ENCODE measurements around the gene TMEM86A.
A peak's percentile ranks its signal among the peaks of the same experiment; 100 is the strongest.

TMEM86A gene

DNA sequence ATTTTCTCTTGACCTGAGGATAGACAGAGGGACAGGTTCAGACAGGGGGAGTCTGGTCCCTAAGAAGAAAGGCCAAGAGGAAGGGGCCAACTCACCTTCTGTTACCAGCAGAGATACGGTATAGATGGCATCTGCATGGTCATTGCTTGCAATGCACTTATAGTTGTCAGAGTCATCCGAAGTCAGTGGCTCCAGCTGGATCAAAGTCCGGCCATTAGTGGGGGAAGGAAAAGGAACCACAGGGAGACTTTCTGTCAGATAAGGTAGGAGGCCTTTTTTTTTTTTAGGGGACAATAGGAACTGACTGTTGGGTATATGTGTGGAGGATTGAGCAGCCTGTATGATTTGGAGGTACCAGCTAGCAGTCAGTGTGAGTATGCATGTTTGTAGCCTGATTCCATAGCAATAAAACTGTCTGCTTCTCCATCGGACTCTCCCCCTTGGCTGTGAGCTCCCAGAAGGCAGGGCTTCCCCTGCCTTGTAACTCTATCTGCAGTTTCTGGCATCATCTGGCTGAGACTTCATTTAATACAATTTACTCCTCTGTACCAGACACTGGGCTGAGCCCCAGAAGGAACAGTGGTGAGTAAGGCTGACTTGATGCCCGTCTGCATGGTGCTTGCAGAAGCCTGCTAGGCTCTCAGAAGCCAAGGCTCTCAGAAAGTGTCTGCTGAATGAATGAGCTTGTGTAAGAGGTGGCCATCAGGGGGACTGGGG lies 21.7 kb downstream of the TMEM86A start:
- H3K4ac ChIP-seq (ENCODE audit: low read depth in 1 of 2, low read length in 2 of 2) = no peak overlapping the region
- no peak overlapping the region for H2BK15ac ChIP-seq (ENCODE audit: low read depth, poor library complexity, severe bottlenecking)
- no peak overlapping the region for H3K27ac ChIP-seq (ENCODE audit: low read length, poor library complexity, severe bottlenecking)
- DNase-seq = no peak
- no peak overlapping the region for H2AFZ ChIP-seq (ENCODE audit: low read depth, low read length)
- H2BK12ac ChIP-seq (ENCODE audit: low read length in 2 of 2) = no peak overlapping the region
- H3K18ac ChIP-seq (ENCODE audit: low read depth in 1 of 2, low read length in 2 of 2) = no peak overlapping the region
- no peaks in the 10 kb centered on the region for H3K36me3 ChIP-seq (ENCODE audit: control insufficient read depth in 1 of 2, insufficient read depth in 2 of 2, low read depth in 1 of 2, low read length in 2 of 2)
- no peak overlapping the region for H4K91ac ChIP-seq (ENCODE audit: low read length)
- no peak overlapping the region for H2BK120ac ChIP-seq (ENCODE audit: low read depth, low read length)
- H3K4me3 ChIP-seq (ENCODE audit: insufficient read depth in 1 of 2, low read depth in 1 of 2, low read length in 2 of 2) = peak overlapping the region in 1 of 2 experiments; percentile 81
- no peak overlapping the region for H4K8ac ChIP-seq (ENCODE audit: low read length)
- H3K23ac ChIP-seq (ENCODE audit: low read length in 2 of 2) = no peak overlapping the region
- 83% methylated on average over 5 of the region's 5 CpGs for WGBS
- no peak overlapping the region for H2BK5ac ChIP-seq (ENCODE audit: low read depth, low read length, poor library complexity, severe bottlenecking)
- peak overlapping the region; percentile 73 for H3K9ac ChIP-seq (ENCODE audit: low read length)
- H3K4me2 ChIP-seq (ENCODE audit: low read length, poor library complexity, severe bottlenecking) = no peak overlapping the region
- no peak overlapping the region for H3K14ac ChIP-seq (ENCODE audit: low read length in 2 of 2)
- peaks cover 18 to 25% of the 10 kb centered on the region in 2 experiments for H3K27me3 ChIP-seq (ENCODE audit: control insufficient read depth in 1 of 2, insufficient read depth in 1 of 2, low read length in 2 of 2)
- no peaks in the 10 kb centered on the region for H3K79me1 ChIP-seq (replicated peaks; ENCODE audit: low read length, poor library complexity, severe bottlenecking)
- H3K4me1 ChIP-seq (ENCODE audit: control insufficient read depth, insufficient read depth, low read depth, low read length) = peaks cover 10% of the 10 kb centered on the region
- no peaks in the 10 kb centered on the region for H3K9me3 ChIP-seq (ENCODE audit: control insufficient read depth, low read length)
- H2AK5ac ChIP-seq (ENCODE audit: low read length, severe bottlenecking) = no peak overlapping the region

DNA sequence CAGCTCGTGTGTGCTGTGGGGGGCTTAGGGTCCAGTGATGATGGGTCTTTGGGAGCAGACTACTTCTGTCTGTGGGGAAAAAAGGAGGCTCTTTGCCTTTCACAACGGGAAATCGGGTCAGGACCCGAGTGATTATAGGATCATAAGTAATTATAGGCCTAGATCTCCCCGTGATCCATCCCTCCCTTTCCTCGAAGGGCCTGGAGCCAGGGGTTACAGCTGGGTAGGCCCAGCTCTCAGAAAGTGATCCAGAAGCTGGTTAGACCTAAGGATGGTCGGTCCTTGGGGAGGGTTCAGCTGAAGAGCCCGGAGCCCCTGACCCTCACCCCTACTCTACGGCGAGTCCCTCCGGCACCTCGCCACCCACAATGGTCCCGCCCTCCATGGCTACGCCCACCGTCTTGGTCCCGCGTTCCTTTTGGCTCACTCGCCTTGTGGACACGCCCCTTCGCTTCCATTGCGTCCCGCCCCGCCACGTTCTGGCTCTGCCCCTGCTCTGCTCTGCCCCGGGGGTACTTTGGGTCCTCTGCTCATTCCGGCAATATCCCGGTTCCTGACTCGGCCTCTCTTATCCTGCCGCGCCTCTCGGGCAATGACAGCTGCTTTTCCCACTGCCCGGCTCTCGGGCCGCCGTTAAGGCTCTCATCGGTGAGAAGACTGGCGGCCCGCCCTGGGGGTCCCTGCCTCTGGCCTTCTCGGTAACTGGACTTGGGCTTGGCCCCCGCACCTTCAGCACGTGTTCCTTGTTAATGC lies 22.4 kb downstream of the TMEM86A start:
- H2AK5ac ChIP-seq (ENCODE audit: low read length, severe bottlenecking) = no peak overlapping the region
- peak; percentile 77 for DNase-seq
- no peak overlapping the region for H3K4ac ChIP-seq (ENCODE audit: low read depth in 1 of 2, low read length in 2 of 2)
- no peaks in the 10 kb centered on the region for H3K9me3 ChIP-seq (ENCODE audit: control insufficient read depth, low read length)
- H3K27ac ChIP-seq (ENCODE audit: low read length, poor library complexity, severe bottlenecking) = no peak overlapping the region
- peak overlapping the region; percentile 73 for H3K9ac ChIP-seq (ENCODE audit: low read length)
- peak overlapping the region in 1 of 2 experiments; percentile 63 for H3K18ac ChIP-seq (ENCODE audit: low read depth in 1 of 2, low read length in 2 of 2)
- H3K4me1 ChIP-seq (ENCODE audit: control insufficient read depth, insufficient read depth, low read depth, low read length) = peaks cover 10% of the 10 kb centered on the region
- no peak overlapping the region for H3K14ac ChIP-seq (ENCODE audit: low read length in 2 of 2)
- no peak overlapping the region for H4K91ac ChIP-seq (ENCODE audit: low read length)
- peak overlapping the region; percentile 92 for H3K4me2 ChIP-seq (ENCODE audit: low read length, poor library complexity, severe bottlenecking)
- no peaks in the 10 kb centered on the region for H3K36me3 ChIP-seq (ENCODE audit: control insufficient read depth in 1 of 2, insufficient read depth in 2 of 2, low read depth in 1 of 2, low read length in 2 of 2)
- H2BK12ac ChIP-seq (ENCODE audit: low read length in 2 of 2) = no peak overlapping the region
- peak overlapping the region; percentile 87 for H2AFZ ChIP-seq (ENCODE audit: low read depth, low read length)
- peak overlapping the region; percentile 51 to 81 for H3K4me3 ChIP-seq (ENCODE audit: insufficient read depth in 1 of 2, low read depth in 1 of 2, low read length in 2 of 2)
- no peaks in the 10 kb centered on the region for H3K79me1 ChIP-seq (replicated peaks; ENCODE audit: low read length, poor library complexity, severe bottlenecking)
- peak overlapping the region; percentile 31 for H4K8ac ChIP-seq (ENCODE audit: low read length)
- no peak overlapping the region for H3K23ac ChIP-seq (ENCODE audit: low read length in 2 of 2)
- H3K27me3 ChIP-seq (ENCODE audit: control insufficient read depth in 1 of 2, insufficient read depth in 1 of 2, low read length in 2 of 2) = peaks cover 20 to 22% of the 10 kb centered on the region in 2 experiments
- no peak overlapping the region for H2BK5ac ChIP-seq (ENCODE audit: low read depth, low read length, poor library complexity, severe bottlenecking)
- H2BK15ac ChIP-seq (ENCODE audit: low read depth, poor library complexity, severe bottlenecking) = no peak overlapping the region
- H2BK120ac ChIP-seq (ENCODE audit: low read depth, low read length) = no peak overlapping the region
- WGBS = 8% methylated on average over 39 of the region's 41 CpGs

DNA sequence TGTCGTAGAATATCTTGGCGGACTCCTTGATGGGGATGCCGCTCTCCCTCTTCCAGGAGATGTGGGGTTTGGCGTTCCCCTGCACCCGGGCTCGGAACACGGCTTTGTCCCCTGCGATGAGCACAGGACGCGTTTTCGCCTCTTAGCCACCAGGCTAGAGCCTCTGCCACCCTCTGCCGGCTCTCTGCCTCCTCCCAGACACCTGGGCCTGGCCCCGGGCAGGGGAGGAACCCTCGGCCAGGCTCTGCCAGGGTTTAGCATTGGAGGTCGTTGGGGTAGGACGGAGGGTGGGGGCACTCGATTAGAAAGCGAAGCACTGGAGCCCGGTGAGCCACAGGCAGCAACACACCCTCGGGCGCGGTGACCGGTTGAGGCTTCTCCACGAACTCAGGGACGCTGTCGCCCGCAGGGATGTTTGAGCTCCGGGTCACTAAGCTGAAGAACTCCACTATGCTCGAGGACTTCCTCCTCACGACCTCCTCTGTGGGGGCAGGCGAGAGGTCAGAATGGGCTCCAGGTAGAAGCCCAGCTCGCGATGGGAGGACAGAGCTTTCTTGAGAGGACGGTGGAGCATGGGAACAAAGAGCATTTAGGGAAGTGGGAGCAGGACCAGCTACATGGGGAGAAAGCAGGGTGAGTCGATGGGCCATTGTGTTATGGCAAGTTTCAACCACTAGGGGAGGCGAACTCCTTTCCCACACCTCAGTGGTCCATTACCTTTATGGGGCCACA lies 23.1 kb downstream of the TMEM86A start:
- H3K9ac ChIP-seq (ENCODE audit: low read length) = peak overlapping the region; percentile 73
- H2BK120ac ChIP-seq (ENCODE audit: low read depth, low read length) = no peak overlapping the region
- H3K4me1 ChIP-seq (ENCODE audit: control insufficient read depth, insufficient read depth, low read depth, low read length) = peaks cover 10% of the 10 kb centered on the region
- peak overlapping the region; percentile 87 for H2AFZ ChIP-seq (ENCODE audit: low read depth, low read length)
- no peaks in the 10 kb centered on the region for H3K9me3 ChIP-seq (ENCODE audit: control insufficient read depth, low read length)
- peak overlapping the region in 1 of 2 experiments; percentile 63 for H3K18ac ChIP-seq (ENCODE audit: low read depth in 1 of 2, low read length in 2 of 2)
- no peak overlapping the region for H3K27ac ChIP-seq (ENCODE audit: low read length, poor library complexity, severe bottlenecking)
- 3% methylated on average over 29 of the region's 36 CpGs for WGBS
- no peak overlapping the region for H2BK5ac ChIP-seq (ENCODE audit: low read depth, low read length, poor library complexity, severe bottlenecking)
- H3K14ac ChIP-seq (ENCODE audit: low read length in 2 of 2) = no peak overlapping the region
- no peak overlapping the region for H3K23ac ChIP-seq (ENCODE audit: low read length in 2 of 2)
- H4K8ac ChIP-seq (ENCODE audit: low read length) = peak overlapping the region; percentile 1
- peak overlapping the region; percentile 49 to 81 for H3K4me3 ChIP-seq (ENCODE audit: insufficient read depth in 1 of 2, low read depth in 1 of 2, low read length in 2 of 2)
- no peak overlapping the region for H3K4ac ChIP-seq (ENCODE audit: low read depth in 1 of 2, low read length in 2 of 2)
- H3K27me3 ChIP-seq (ENCODE audit: control insufficient read depth in 1 of 2, insufficient read depth in 1 of 2, low read length in 2 of 2) = peaks cover 23 to 24% of the 10 kb centered on the region in 2 experiments
- H2BK12ac ChIP-seq (ENCODE audit: low read length in 2 of 2) = peak overlapping the region in 1 of 2 experiments; percentile 37
- H2AK5ac ChIP-seq (ENCODE audit: low read length, severe bottlenecking) = no peak overlapping the region
- no peaks in the 10 kb centered on the region for H3K36me3 ChIP-seq (ENCODE audit: control insufficient read depth in 1 of 2, insufficient read depth in 2 of 2, low read depth in 1 of 2, low read length in 2 of 2)
- H2BK15ac ChIP-seq (ENCODE audit: low read depth, poor library complexity, severe bottlenecking) = no peak overlapping the region
- peak overlapping the region; percentile 92 for H3K4me2 ChIP-seq (ENCODE audit: low read length, poor library complexity, severe bottlenecking)
- no peak overlapping the region for H4K91ac ChIP-seq (ENCODE audit: low read length)
- no peaks in the 10 kb centered on the region for H3K79me1 ChIP-seq (replicated peaks; ENCODE audit: low read length, poor library complexity, severe bottlenecking)
- DNase-seq = peak; percentile 63

DNA sequence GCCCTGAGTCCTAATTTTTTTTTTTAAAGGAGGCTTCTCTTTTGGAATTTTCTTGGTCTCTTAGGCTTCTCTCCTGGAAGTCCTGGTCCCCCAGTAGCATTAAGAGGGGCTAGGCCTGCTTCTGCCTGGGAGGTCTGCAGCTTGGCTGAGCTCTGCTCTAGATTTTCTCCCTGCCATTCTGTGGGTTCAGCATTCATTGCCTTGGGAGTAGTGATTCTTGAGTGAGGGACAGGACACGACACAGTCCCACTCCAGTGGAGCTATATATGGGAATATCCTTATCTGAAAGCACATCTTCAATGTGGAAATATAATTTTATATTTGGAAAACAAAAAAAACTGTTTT lies 23.7 kb downstream of the TMEM86A start:
- Histone ChIP-seq H3K4me2 (ENCODE audit: low read length, poor library complexity, severe bottlenecking) (peak overlapping the region; percentile 92), H3K4me3 (ENCODE audit: insufficient read depth in 1 of 2, low read depth in 1 of 2, low read length in 2 of 2) (no peak overlapping the region), H3K9ac (ENCODE audit: low read length) (no peak overlapping the region), H3K14ac (ENCODE audit: low read length in 2 of 2) (no peak overlapping the region), H3K4ac (ENCODE audit: low read depth in 1 of 2, low read length in 2 of 2) (no peak overlapping the region), H2BK15ac (ENCODE audit: low read depth, poor library complexity, severe bottlenecking) (no peak overlapping the region), H3K79me1 (replicated peaks; ENCODE audit: low read length, poor library complexity, severe bottlenecking) (no peaks in the 10 kb centered on the region), H3K4me1 (ENCODE audit: control insufficient read depth, insufficient read depth, low read depth, low read length) (peaks cover 10% of the 10 kb centered on the region), H3K36me3 (ENCODE audit: control insufficient read depth in 1 of 2, insufficient read depth in 2 of 2, low read depth in 1 of 2, low read length in 2 of 2) (no peaks in the 10 kb centered on the region), H3K27me3 (ENCODE audit: control insufficient read depth in 1 of 2, insufficient read depth in 1 of 2, low read length in 2 of 2) (peaks cover 19 to 21% of the 10 kb centered on the region in 2 experiments), H2BK12ac (ENCODE audit: low read length in 2 of 2) (no peak overlapping the region), H3K23ac (ENCODE audit: low read length in 2 of 2) (no peak overlapping the region), H2BK120ac (ENCODE audit: low read depth, low read length) (no peak overlapping the region), H2BK5ac (ENCODE audit: low read depth, low read length, poor library complexity, severe bottlenecking) (no peak overlapping the region), H3K27ac (ENCODE audit: low read length, poor library complexity, severe bottlenecking) (no peak overlapping the region), H3K9me3 (ENCODE audit: control insufficient read depth, low read length) (no peaks in the 10 kb centered on the region), H4K91ac (ENCODE audit: low read length) (no peak overlapping the region), H2AFZ (ENCODE audit: low read depth, low read length) (no peak overlapping the region), H4K8ac (ENCODE audit: low read length) (no peak overlapping the region), H2AK5ac (ENCODE audit: low read length, severe bottlenecking) (no peak overlapping the region), H3K18ac (ENCODE audit: low read depth in 1 of 2, low read length in 2 of 2) (no peak overlapping the region)
- DNase-seq = no peak
- 17% methylated on average over 1 of the region's 1 CpG for WGBS
